ENCODE results near the gene GNAZ.

DNA sequence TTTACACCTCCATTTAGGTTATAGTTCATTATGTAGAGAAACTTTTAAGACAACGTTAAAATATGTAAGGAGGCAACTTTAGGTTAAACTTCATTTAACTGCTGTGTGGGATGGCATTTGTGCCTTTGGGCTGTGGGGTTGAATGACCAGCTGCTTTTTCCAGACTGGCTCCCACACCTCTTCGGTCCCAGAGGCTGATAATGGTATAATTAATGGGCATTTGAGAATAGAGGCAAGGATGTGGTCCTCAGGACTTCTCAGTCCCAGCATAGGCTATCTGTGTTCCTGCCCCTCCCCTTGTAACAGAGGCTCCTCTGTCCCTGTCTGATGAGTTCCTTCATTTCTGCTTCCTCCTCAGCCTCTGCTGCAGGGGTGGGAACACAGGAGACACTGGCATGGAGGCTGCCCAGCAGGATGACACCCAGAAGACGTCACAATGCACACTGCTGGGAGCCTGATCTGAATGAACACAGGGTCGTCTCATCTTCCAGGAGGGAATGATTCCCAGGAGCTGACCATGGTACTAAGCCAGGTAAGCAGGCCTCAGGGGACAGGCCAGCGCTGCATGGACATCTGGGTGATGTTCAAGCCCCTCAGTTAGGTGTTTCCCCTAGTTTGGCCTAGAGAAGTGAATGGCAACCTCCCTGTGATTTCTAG lies 17.1 kb upstream of the GNAZ start:
- no peak for TF ChIP-seq RAD21 (IDR thresholded peaks at IDR 0.05)
- no peak for TF ChIP-seq YY1 (IDR thresholded peaks at IDR 0.05)
- TF ChIP-seq, protein P1, sequence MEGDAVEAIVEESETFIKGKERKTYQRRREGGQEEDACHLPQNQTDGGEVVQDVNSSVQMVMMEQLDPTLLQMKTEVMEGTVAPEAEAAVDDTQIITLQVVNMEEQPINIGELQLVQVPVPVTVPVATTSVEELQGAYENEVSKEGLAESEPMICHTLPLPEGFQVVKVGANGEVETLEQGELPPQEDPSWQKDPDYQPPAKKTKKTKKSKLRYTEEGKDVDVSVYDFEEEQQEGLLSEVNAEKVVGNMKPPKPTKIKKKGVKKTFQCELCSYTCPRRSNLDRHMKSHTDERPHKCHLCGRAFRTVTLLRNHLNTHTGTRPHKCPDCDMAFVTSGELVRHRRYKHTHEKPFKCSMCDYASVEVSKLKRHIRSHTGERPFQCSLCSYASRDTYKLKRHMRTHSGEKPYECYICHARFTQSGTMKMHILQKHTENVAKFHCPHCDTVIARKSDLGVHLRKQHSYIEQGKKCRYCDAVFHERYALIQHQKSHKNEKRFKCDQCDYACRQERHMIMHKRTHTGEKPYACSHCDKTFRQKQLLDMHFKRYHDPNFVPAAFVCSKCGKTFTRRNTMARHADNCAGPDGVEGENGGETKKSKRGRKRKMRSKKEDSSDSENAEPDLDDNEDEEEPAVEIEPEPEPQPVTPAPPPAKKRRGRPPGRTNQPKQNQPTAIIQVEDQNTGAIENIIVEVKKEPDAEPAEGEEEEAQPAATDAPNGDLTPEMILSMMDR (IDR thresholded peaks at IDR 0.05; ENCODE audit: low read depth, low read length, missing input control): no peak
- no peak for TF ChIP-seq HNF4G (IDR thresholded peaks at IDR 0.05)
- TF ChIP-seq FOXA1 (IDR thresholded peaks at IDR 0.05): no peak
- TF ChIP-seq, protein P2, sequence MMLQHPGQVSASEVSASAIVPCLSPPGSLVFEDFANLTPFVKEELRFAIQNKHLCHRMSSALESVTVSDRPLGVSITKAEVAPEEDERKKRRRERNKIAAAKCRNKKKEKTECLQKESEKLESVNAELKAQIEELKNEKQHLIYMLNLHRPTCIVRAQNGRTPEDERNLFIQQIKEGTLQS (IDR thresholded peaks at IDR 0.05): no peak
